GM18868 (cell line): ENCODE results near the gene AGBL1.
"Not testable (repeated sequence)": the region's sequence is repeated elsewhere in the genome, so short reads cannot be mapped to it uniquely, and the experiment has no call there.

Source experiments
- ATAC-seq: cut with Tn5 transposase; IDR thresholded peaks from one replicate; pipeline ENCODE4 v1.9.1; 2021; ENCODE audit warnings: mild to moderate bottlenecking, moderate library complexity; ENCODE audit not compliant: unreplicated experiment

AGBL1 gene

GRCh38 chr15:86392874-86393273, 313.2 kb downstream of the AGBL1 start:
- no peak for ATAC-seq

GRCh38 chr15:86394866-86395265, 315.2 kb downstream of the AGBL1 start:
- ATAC-seq: no peak

- ATAC-seq: no peak
Measured at GRCh38 chr15:86399041-86399954, 319.6 kb downstream of the AGBL1 start.

- ATAC-seq: no peak
Measured at GRCh38 chr15:86403221-86403620, 323.6 kb downstream of the AGBL1 start.

- no peak for ATAC-seq
Measured at GRCh38 chr15:86403914-86404583, 324.4 kb downstream of the AGBL1 start.

- no peak for ATAC-seq
Measured at GRCh38 chr15:86408261-86408660, 328.6 kb downstream of the AGBL1 start.

- no peak for ATAC-seq
Measured at GRCh38 chr15:86411916-86412315, 332.2 kb downstream of the AGBL1 start.

- ATAC-seq: no peak
Measured at GRCh38 chr15:86413191-86413590, 333.5 kb downstream of the AGBL1 start.

GRCh38 chr15:86425746-86426145, 346.1 kb downstream of the AGBL1 start:
- no peak for ATAC-seq

- no peak for ATAC-seq
Measured at GRCh38 chr15:86432861-86433260, 353.2 kb downstream of the AGBL1 start.

- ATAC-seq: no peak
Measured at GRCh38 chr15:86433983-86434382, 354.3 kb downstream of the AGBL1 start.

- no peak for ATAC-seq
Measured at GRCh38 chr15:86439614-86440013, 359.9 kb downstream of the AGBL1 start.

- ATAC-seq: no peak
Measured at GRCh38 chr15:86444527-86444926, 364.9 kb downstream of the AGBL1 start.

- ATAC-seq: no peak
Measured at GRCh38 chr15:86445579-86446252, 366.0 kb downstream of the AGBL1 start.

GRCh38 chr15:86446253-86446640, 366.6 kb downstream of the AGBL1 start:
- no peak for ATAC-seq

- not testable (repeated sequence) for ATAC-seq
Measured at GRCh38 chr15:86465470-86466039, 385.9 kb downstream of the AGBL1 start.

GRCh38 chr15:86481720-86482119, 402.0 kb downstream of the AGBL1 start:
- peak; percentile 31 for ATAC-seq

- peak; percentile 97 for ATAC-seq
Measured at GRCh38 chr15:86483936-86484335, 404.3 kb downstream of the AGBL1 start.

GRCh38 chr15:86488046-86488445, 408.4 kb downstream of the AGBL1 start:
- no peak for ATAC-seq

GRCh38 chr15:86489981-86490380, 410.3 kb downstream of the AGBL1 start:
- no peak for ATAC-seq

GRCh38 chr15:86491118-86491517, 411.4 kb downstream of the AGBL1 start:
- ATAC-seq: peak; percentile 83
